ENCODE results near the gene CYB5A. TPM values are rescaled to one million over a fixed set of nuclear protein-coding genes. Genes with fewer than 3 reads are reported as not detected.

The CYB5A gene
- total RNA-seq, 1 donor from 2014 or later: 34.8 TPM

- Mint-ChIP-seq H3K4me3 (no peak overlapping the region), H3K9me3 (no peaks in the 10 kb centered on the region), H3K36me3 (ENCODE audit: low read depth) (no peaks in the 10 kb centered on the region), H3K27ac (no peak overlapping the region), H3K4me1 (peaks cover 16% of the 10 kb centered on the region), H3K27me3 (no peaks in the 10 kb centered on the region)
- intact Hi-C loops (cut with micrococcal nuclease): no loop called here
- DNase-seq: no peak
These were observed 12.8 kb downstream of the CYB5A start for GRCh38 chr18:74278983-74279382.

GRCh38 chr18:74278058-74278457 is 13.7 kb downstream of the CYB5A start:
- no peak overlapping the region for H3K4me3 Mint-ChIP-seq
- H3K27ac Mint-ChIP-seq: no peak overlapping the region
- H3K36me3 Mint-ChIP-seq (ENCODE audit: low read depth): no peaks in the 10 kb centered on the region
- H3K4me1 Mint-ChIP-seq: peaks cover 13% of the 10 kb centered on the region
- DNase-seq: no peak
- no peaks in the 10 kb centered on the region for H3K27me3 Mint-ChIP-seq
- intact Hi-C loops (cut with micrococcal nuclease): no loop called here
- no peaks in the 10 kb centered on the region for H3K9me3 Mint-ChIP-seq

- intact Hi-C loops (cut with micrococcal nuclease): no loop called here
- Mint-ChIP-seq H3K27me3 (no peaks in the 10 kb centered on the region), H3K36me3 (ENCODE audit: low read depth) (no peaks in the 10 kb centered on the region), H3K4me3 (no peak overlapping the region), H3K27ac (no peak overlapping the region), H3K4me1 (peaks cover 6% of the 10 kb centered on the region), H3K9me3 (no peaks in the 10 kb centered on the region)
- DNase-seq: no peak
These were observed 14.5 kb downstream of the CYB5A start for GRCh38 chr18:74277296-74277695.

GRCh38 chr18:74276609-74277008 is 15.2 kb downstream of the CYB5A start:
- Mint-ChIP-seq H3K27ac (no peak overlapping the region), H3K9me3 (no peaks in the 10 kb centered on the region), H3K4me1 (peaks cover 2% of the 10 kb centered on the region), H3K27me3 (no peaks in the 10 kb centered on the region), H3K36me3 (ENCODE audit: low read depth) (no peaks in the 10 kb centered on the region), H3K4me3 (no peak overlapping the region)
- no peak for DNase-seq
- intact Hi-C loops (cut with micrococcal nuclease): no loop called here

DNA sequence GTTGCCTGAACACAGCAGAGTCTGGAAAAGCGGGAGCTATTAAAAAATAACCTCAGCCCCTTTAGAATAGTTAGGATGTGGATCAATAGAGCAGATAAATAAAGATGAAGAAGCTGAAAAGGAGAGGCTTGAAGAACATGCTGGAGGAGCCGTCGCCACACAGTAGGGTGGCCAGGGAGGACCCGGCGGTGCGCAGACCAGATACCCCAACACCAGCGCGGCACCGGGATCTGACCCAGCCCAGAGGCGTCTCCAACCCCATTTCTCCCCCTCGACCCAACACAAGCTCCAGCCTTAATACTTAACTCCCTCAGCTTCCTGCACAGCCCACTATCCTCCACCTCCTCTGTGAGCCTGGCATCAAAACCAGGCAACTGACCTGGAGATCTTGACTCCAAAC is 16.0 kb downstream of the CYB5A start:
- intact Hi-C loops (cut with micrococcal nuclease): no loop called here
- Mint-ChIP-seq H3K27ac (no peak overlapping the region), H3K4me1 (no peaks in the 10 kb centered on the region), H3K36me3 (ENCODE audit: low read depth) (no peaks in the 10 kb centered on the region), H3K4me3 (no peak overlapping the region), H3K27me3 (no peaks in the 10 kb centered on the region), H3K9me3 (no peaks in the 10 kb centered on the region)
- no peak for DNase-seq

GRCh38 chr18:74274700-74275099 is 17.1 kb downstream of the CYB5A start:
- no peaks in the 10 kb centered on the region for H3K36me3 Mint-ChIP-seq (ENCODE audit: low read depth)
- no peak for DNase-seq
- H3K9me3 Mint-ChIP-seq: no peaks in the 10 kb centered on the region
- H3K27ac Mint-ChIP-seq: no peak overlapping the region
- H3K4me3 Mint-ChIP-seq: no peak overlapping the region
- H3K27me3 Mint-ChIP-seq: no peaks in the 10 kb centered on the region
- no peaks in the 10 kb centered on the region for H3K4me1 Mint-ChIP-seq
- intact Hi-C loops (cut with micrococcal nuclease): no loop called here

GRCh38 chr18:74273394-74273793 is 18.4 kb downstream of the CYB5A start:
- Mint-ChIP-seq H3K36me3 (ENCODE audit: low read depth) (no peaks in the 10 kb centered on the region), H3K27me3 (no peaks in the 10 kb centered on the region), H3K4me1 (peaks cover 3% of the 10 kb centered on the region), H3K4me3 (no peak overlapping the region), H3K9me3 (no peaks in the 10 kb centered on the region), H3K27ac (no peak overlapping the region)
- no peak for DNase-seq
- intact Hi-C loops (cut with micrococcal nuclease): no loop called here

GRCh38 chr18:74271635-74272034 is 20.1 kb downstream of the CYB5A start:
- DNase-seq: no peak
- H3K27me3 Mint-ChIP-seq: no peaks in the 10 kb centered on the region
- no peak overlapping the region for H3K4me3 Mint-ChIP-seq
- peaks cover 3% of the 10 kb centered on the region for H3K4me1 Mint-ChIP-seq
- H3K36me3 Mint-ChIP-seq (ENCODE audit: low read depth): no peaks in the 10 kb centered on the region
- intact Hi-C loops (cut with micrococcal nuclease): no loop called here
- H3K9me3 Mint-ChIP-seq: no peaks in the 10 kb centered on the region
- H3K27ac Mint-ChIP-seq: no peak overlapping the region

DNA sequence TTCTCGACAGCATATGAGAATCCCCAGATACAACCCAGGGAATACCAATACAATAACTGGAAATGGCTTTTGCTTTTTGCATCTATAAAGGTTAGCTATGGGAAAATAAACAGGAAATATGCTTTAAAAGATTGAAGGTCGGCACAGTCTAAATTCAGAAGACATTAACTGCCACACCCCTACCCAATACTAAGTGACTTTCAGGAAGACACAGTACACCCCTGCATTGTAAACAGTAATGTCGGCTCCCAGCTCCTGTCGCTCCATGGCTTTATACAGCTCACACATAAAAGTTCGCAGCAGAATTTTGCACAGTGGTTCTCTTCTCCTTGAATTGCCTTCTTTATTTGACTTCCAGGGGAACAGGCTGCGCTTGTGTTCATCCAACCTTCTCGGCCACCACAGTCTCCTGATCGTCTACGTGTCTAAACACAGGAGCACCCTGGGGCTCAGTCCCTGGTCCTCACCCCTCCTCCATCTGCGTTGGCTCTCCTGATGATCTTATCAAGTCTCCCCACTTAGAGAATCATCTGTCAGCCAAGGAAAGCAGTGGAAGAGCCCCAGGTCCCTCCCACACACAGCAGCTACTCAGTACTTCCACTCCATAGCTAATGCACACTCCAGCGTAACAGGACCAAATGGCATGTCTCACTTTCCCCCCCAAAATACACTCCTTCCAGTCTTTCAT is 22.7 kb downstream of the CYB5A start:
- intact Hi-C loops (cut with micrococcal nuclease): no loop called here
- no peaks in the 10 kb centered on the region for H3K36me3 Mint-ChIP-seq (ENCODE audit: low read depth)
- H3K4me3 Mint-ChIP-seq: no peak overlapping the region

DNA sequence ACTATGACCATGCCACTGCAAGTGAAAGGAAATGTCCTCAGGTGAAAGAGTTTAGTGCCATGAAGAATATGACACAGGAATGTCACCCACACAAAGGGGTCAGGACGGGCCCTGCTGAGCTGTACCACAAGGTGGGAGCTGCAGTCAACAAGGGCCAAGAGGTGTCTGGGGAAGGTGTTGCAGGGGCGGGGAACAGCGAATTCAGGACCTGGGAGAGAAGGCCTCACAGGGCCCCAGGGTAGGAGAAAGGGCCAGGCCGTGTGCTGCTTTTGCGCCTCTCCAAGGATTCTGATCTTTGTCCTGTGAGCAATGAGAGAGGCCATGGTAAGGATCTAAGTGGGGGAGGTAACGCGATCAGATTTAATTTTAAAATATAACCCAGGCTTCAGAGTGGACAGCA is 23.6 kb downstream of the CYB5A start:
- Mint-ChIP-seq H3K27me3 (no peaks in the 10 kb centered on the region), H3K27ac (no peak overlapping the region)

More for the DNA sequence above, 22.7 kb downstream of the CYB5A start:
- Mint-ChIP-seq H3K9me3 (no peaks in the 10 kb centered on the region), H3K27me3 (no peaks in the 10 kb centered on the region), H3K4me1 (peaks cover 7% of the 10 kb centered on the region), H3K27ac (no peak overlapping the region)
- DNase-seq: no peak

DNA sequence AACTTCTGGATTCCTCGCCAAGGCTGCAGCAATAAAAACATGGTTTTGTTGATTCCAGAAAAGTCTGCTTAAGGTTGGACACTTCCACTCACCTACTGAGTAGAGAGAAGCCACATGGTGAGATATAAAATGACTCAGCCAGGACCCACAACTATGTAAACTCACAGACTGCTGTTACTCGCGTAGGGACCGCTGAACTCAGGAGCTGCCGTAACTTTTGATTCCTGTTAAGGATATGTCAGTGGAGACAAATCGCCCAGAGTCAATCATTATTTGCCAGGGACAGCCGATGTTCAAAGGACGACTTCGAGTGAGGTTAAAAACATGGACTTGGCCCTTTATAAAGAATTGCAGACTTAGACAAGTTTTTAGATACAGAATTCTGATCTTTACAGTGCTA is 25.6 kb downstream of the CYB5A start:
- intact Hi-C loops (cut with micrococcal nuclease): no loop called here

More for the DNA sequence above, 23.6 kb downstream of the CYB5A start:
- Mint-ChIP-seq H3K4me1 (peaks cover 8% of the 10 kb centered on the region), H3K36me3 (ENCODE audit: low read depth) (no peaks in the 10 kb centered on the region), H3K4me3 (no peak overlapping the region), H3K9me3 (no peaks in the 10 kb centered on the region)
- DNase-seq: no peak
- intact Hi-C loops (cut with micrococcal nuclease): no loop called here

DNA sequence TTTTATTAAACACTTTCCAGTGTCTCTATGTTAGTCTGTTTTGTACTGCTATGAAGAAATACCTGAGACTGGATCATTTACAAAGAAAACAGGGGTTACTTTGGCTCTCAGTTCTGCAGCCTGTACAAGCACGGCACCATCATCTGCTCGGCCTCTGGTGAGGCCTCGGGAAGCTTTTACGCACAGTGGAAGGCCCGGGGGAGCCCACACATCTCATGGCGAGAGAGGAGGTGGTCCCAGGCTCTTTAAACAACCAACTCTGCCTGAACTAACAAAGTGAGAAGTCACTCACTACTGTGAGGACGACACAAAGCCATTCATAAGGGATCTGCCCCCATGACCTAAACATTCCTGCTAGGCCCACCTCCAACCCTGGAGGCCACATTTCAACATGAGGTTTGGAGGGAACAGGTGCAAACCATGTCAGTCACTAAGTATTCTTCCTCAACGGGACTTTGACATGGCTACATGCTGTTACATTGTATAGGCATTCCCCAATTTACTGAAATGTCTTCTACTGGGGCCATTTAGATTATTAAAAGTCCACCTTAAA is 26.1 kb downstream of the CYB5A start:
- Mint-ChIP-seq H3K27me3 (no peaks in the 10 kb centered on the region), H3K36me3 (ENCODE audit: low read depth) (no peaks in the 10 kb centered on the region), H3K27ac (no peak overlapping the region), H3K4me3 (no peak overlapping the region), H3K9me3 (no peaks in the 10 kb centered on the region), H3K4me1 (peaks cover 8% of the 10 kb centered on the region)
- intact Hi-C loops (cut with micrococcal nuclease): no loop called here
- no peak for DNase-seq

More for the DNA sequence above, 25.6 kb downstream of the CYB5A start:
- Mint-ChIP-seq H3K27me3 (no peaks in the 10 kb centered on the region), H3K4me3 (no peak overlapping the region), H3K27ac (no peak overlapping the region), H3K4me1 (peaks cover 8% of the 10 kb centered on the region), H3K9me3 (no peaks in the 10 kb centered on the region), H3K36me3 (ENCODE audit: low read depth) (no peaks in the 10 kb centered on the region)
- no peak for DNase-seq

- peaks cover 6% of the 10 kb centered on the region for H3K4me1 Mint-ChIP-seq
- no peaks in the 10 kb centered on the region for H3K36me3 Mint-ChIP-seq (ENCODE audit: low read depth)
- H3K27ac Mint-ChIP-seq: peak overlapping the region; percentile 10
- no peak for DNase-seq
- H3K27me3 Mint-ChIP-seq: no peaks in the 10 kb centered on the region
- H3K9me3 Mint-ChIP-seq: no peaks in the 10 kb centered on the region
- intact Hi-C loops (cut with micrococcal nuclease): no loop called here
- no peak overlapping the region for H3K4me3 Mint-ChIP-seq
These were observed 27.3 kb downstream of the CYB5A start for GRCh38 chr18:74264303-74265020.

DNA sequence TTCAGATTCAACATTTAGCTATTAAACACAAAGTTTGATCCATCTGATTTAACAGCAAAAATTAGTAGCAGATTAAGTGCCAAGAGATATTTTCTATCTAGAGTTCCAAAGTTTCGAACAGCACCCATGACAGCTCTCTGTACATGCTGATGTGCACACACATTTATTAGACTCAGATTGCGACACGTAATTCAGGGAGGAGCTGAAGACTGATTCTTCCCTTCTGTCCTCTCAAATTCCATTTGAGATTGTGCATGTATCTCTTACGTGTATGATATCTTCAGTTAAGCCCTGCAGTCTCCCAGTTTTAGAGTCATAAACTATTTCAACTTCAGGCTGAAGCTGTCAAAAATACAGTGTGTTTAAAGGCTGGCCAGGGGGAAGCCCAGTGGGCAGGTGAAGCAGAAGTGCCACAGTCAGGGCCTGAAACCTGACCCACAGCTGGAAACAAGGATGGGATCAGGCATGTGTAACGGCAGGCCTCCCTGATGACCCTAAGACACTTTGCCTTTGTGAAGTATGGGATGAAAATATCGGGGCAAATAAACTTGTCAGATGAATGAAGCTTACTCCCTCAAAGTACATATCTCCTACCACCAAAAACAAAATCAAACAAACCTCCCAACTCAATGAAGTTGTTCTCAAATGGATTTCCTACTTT is 30.6 kb downstream of the CYB5A start:
- peaks cover 5% of the 10 kb centered on the region for H3K4me1 Mint-ChIP-seq
- no peak overlapping the region for H3K4me3 Mint-ChIP-seq
- H3K9me3 Mint-ChIP-seq: no peaks in the 10 kb centered on the region
- no peaks in the 10 kb centered on the region for H3K27me3 Mint-ChIP-seq
- intact Hi-C loops (cut with micrococcal nuclease): no loop called here
- H3K27ac Mint-ChIP-seq: no peak overlapping the region
- no peak for DNase-seq
- H3K36me3 Mint-ChIP-seq (ENCODE audit: low read depth): no peaks in the 10 kb centered on the region
